SK-N-SH treated with all-trans-retinoic acid at 6 μM for 48 hours (cell line): ENCODE results near the gene CCDC178.

Source experiments
- ESRRG ChIP-seq: fragments of 250-450 bp; sonication (Bioruptor Pico); IDR thresholded peaks from 2 replicates; pipeline ENCODE4 v1.6.1; 2021; ENCODE audit warnings: mild to moderate bottlenecking
- RARB ChIP-seq: fragments of 250-450 bp; sonication (Bioruptor Pico); IDR thresholded peaks from 2 replicates; pipeline ENCODE4 v1.8.0; 2021; ENCODE audit warnings: mild to moderate bottlenecking, moderate library complexity
- TCF4 ChIP-seq: fragments of 250-450 bp; sonication (Bioruptor Pico); IDR thresholded peaks from 2 replicates; pipeline ENCODE4 v1.8.0; 2021; ENCODE audit warnings: mild to moderate bottlenecking, moderate library complexity, borderline replicate concordance
- TOX ChIP-seq: fragments of 250-450 bp; sonication (Bioruptor Pico); IDR thresholded peaks from 2 replicates; pipeline ENCODE4 v1.8.0; 2021; ENCODE audit warnings: mild to moderate bottlenecking, moderate library complexity, borderline replicate concordance
- ZFP3 ChIP-seq: fragments of 250-450 bp; sonication (Bioruptor Pico); IDR thresholded peaks from 2 replicates; pipeline ENCODE4 v1.5.0; 2020; ENCODE audit warnings: mild to moderate bottlenecking, moderate library complexity
- ZFP30 ChIP-seq: fragments of 450-650 bp; formaldehyde crosslinking; IDR thresholded peaks from 2 replicates; pipeline ENCODE4 v1.5.0; 2022; ENCODE audit warnings: mild to moderate bottlenecking, moderate library complexity
- ZNF70 ChIP-seq: fragments of 450-650 bp; formaldehyde crosslinking; IDR thresholded peaks from 2 replicates; pipeline ENCODE4 v1.5.0; 2020; ENCODE audit warnings: mild to moderate bottlenecking, moderate library complexity
- TF ChIP-seq, protein P1 (sequence below): fragments of 250-450 bp; sonication (Bioruptor Pico); IDR thresholded peaks from 2 replicates; pipeline ENCODE4 v1.8.0; 2020; ENCODE audit warnings: mild to moderate bottlenecking, moderate library complexity, borderline replicate concordance
- TF ChIP-seq, protein P2 (sequence below): fragments of 250-450 bp; sonication (Bioruptor Pico); IDR thresholded peaks from 2 replicates; pipeline ENCODE4 v1.5.1; 2021; ENCODE audit warnings: mild to moderate bottlenecking, moderate library complexity

DNA sequence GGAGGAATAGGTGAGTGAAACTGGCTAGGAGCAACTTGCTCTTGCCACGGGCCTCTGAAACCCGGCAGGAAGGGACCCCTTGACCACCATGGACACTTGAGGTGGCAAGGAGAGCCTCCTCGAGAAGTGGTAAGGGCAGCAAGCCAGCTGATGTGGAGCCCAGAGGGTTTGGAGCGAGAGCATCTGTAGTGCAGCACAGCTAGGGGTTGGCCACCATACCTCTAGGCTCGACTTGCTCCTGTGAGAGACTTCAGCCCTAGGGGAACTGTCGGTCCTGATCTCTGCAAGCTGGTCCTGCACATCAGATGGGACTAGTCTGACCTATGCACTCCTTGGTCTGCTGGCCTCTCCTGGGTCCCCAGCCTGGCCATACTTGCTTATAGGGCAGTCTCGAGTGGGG, 158.4 kb downstream of the CCDC178 start:
- TF ChIP-seq RARB: no peak
- TF ChIP-seq, protein P1, sequence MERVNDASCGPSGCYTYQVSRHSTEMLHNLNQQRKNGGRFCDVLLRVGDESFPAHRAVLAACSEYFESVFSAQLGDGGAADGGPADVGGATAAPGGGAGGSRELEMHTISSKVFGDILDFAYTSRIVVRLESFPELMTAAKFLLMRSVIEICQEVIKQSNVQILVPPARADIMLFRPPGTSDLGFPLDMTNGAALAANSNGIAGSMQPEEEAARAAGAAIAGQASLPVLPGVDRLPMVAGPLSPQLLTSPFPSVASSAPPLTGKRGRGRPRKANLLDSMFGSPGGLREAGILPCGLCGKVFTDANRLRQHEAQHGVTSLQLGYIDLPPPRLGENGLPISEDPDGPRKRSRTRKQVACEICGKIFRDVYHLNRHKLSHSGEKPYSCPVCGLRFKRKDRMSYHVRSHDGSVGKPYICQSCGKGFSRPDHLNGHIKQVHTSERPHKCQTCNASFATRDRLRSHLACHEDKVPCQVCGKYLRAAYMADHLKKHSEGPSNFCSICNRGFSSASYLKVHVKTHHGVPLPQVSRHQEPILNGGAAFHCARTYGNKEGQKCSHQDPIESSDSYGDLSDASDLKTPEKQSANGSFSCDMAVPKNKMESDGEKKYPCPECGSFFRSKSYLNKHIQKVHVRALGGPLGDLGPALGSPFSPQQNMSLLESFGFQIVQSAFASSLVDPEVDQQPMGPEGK (CRISPR knock-in tag): no peak
- no peak for TF ChIP-seq ESRRG (CRISPR knock-in tag)
- no peak for TF ChIP-seq TCF4 (CRISPR knock-in tag)
- TF ChIP-seq TOX (CRISPR knock-in tag): no peak
- TF ChIP-seq ZFP30 (CRISPR knock-in tag): no peak
- TF ChIP-seq, protein P2, sequence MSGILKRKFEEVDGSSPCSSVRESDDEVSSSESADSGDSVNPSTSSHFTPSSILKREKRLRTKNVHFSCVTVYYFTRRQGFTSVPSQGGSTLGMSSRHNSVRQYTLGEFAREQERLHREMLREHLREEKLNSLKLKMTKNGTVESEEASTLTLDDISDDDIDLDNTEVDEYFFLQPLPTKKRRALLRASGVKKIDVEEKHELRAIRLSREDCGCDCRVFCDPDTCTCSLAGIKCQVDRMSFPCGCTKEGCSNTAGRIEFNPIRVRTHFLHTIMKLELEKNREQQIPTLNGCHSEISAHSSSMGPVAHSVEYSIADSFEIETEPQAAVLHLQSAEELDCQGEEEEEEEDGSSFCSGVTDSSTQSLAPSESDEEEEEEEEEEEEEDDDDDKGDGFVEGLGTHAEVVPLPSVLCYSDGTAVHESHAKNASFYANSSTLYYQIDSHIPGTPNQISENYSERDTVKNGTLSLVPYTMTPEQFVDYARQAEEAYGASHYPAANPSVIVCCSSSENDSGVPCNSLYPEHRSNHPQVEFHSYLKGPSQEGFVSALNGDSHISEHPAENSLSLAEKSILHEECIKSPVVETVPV (CRISPR knock-in tag): no peak
- no peak for TF ChIP-seq ZNF70 (CRISPR knock-in tag)
- no peak for TF ChIP-seq ZFP3 (CRISPR knock-in tag)
